22Rv1 (cell line): Measurements from ENCODE around the gene CLEC9A.

Source experiments
- CTCF ChIP-seq: fragments of 450-650 bp; IDR thresholded peaks from 2 replicates; pipeline ENCODE4 v1.5.1; 2017; ENCODE audit warnings: mild to moderate bottlenecking
- ZFX ChIP-seq: fragments of 450-650 bp; IDR thresholded peaks from 2 replicates; pipeline ENCODE4 v1.6.1; 2017; ENCODE audit warnings: antibody characterized with exemption, borderline replicate concordance

- TF ChIP-seq CTCF (no peak), ZFX (no peak)
These were observed 79.9 kb downstream of the CLEC9A start for GRCh38 chr12:10110256-10110844.
